MM.1S (cell line): ENCODE measurements around the gene MDFI.

Source experiments
- DNase-seq: peaks from one replicate; pipeline ENCODE4 v3.0.0-alpha.2; 2015
- H2AFZ ChIP-seq: fragments of 300-600 bp; sonication (generic); 2 replicates; pipeline ENCODE4 v1.6.0; 2016; ENCODE audit warnings: antibody characterized with exemption, low read length
- H3F3A ChIP-seq: fragments of 300-600 bp; sonication (generic); 2 replicates; pipeline ENCODE4 v1.6.1; 2016; ENCODE audit warnings: mild to moderate bottlenecking, antibody characterized with exemption, low read length, moderate library complexity, mixed read lengths; ENCODE audit not compliant: insufficient read depth
- H3K27ac ChIP-seq: fragments of 300-600 bp; sonication (generic); 2 replicates; pipeline ENCODE4 v1.5.1; 2016; ENCODE audit warnings: mild to moderate bottlenecking, low read length
- H3K27me3 ChIP-seq: fragments of 300-600 bp; sonication (generic); replicated peaks from 2 replicates; pipeline ENCODE4 v1.6.0; 2016; ENCODE audit warnings: low read length; ENCODE audit not compliant: insufficient read depth
- H3K36me3 ChIP-seq: fragments of 300-600 bp; sonication (generic); replicated peaks from 2 replicates; pipeline ENCODE4 v1.6.1; 2016; ENCODE audit warnings: mild to moderate bottlenecking, low read length, mixed read lengths; ENCODE audit not compliant: insufficient read depth
- H3K4me1 ChIP-seq: fragments of 300-600 bp; sonication (generic); 2 replicates; pipeline ENCODE4 v1.6.1; 2016; ENCODE audit warnings: low read length, mixed read lengths
- H3K4me2 ChIP-seq: fragments of 300-600 bp; sonication (generic); 2 replicates; pipeline ENCODE4 v1.6.0; 2016; ENCODE audit warnings: low read depth, low read length
- H3K4me3 ChIP-seq: fragments of 300-600 bp; sonication (generic); 2 replicates; pipeline ENCODE4 v1.5.1; 2016; ENCODE audit warnings: low read length, mixed read lengths
- H3K79me2 ChIP-seq: fragments of 300-600 bp; sonication (generic); 2 replicates; pipeline ENCODE4 v1.6.1; 2016; ENCODE audit warnings: mixed run types, low read length, mixed read lengths
- H3K9ac ChIP-seq: fragments of 300-600 bp; sonication (generic); 2 replicates; pipeline ENCODE4 v1.6.1; 2016; ENCODE audit warnings: low read length, mixed read lengths
- H3K9me2 ChIP-seq: fragments of 300-600 bp; sonication (generic); replicated peaks from 2 replicates; pipeline ENCODE4 v1.6.1; 2016; ENCODE audit warnings: mild to moderate bottlenecking, low read length, mixed read lengths; ENCODE audit not compliant: insufficient read depth
- H3K9me3 ChIP-seq: fragments of 300-600 bp; sonication (generic); replicated peaks from 2 replicates; pipeline ENCODE4 v1.6.1; 2016; ENCODE audit warnings: mild to moderate bottlenecking, low read length, mixed read lengths; ENCODE audit not compliant: insufficient read depth
- H4K20me1 ChIP-seq: fragments of 300-600 bp; sonication (generic); 2 replicates; pipeline ENCODE4 v1.6.1; 2016; ENCODE audit warnings: mild to moderate bottlenecking, low read length, moderate library complexity, mixed read lengths; ENCODE audit not compliant: insufficient read depth
- CTCF ChIP-seq: fragments of 300-600 bp; sonication (generic); IDR thresholded peaks from 2 replicates; pipeline ENCODE4 v1.5.1; 2016; ENCODE audit warnings: antibody characterized with exemption, low read length, mixed read lengths
- EZH2 ChIP-seq: fragments of 300-600 bp; sonication (generic); optimal IDR thresholded peaks from 2 replicates; pipeline ENCODE3; 2017; ENCODE audit warnings: low read depth, mild to moderate bottlenecking, antibody characterized with exemption, low read length, mixed read lengths
- EZH2phosphoT487 ChIP-seq: fragments of 300-600 bp; sonication (generic); IDR thresholded peaks from 2 replicates; pipeline ENCODE4 v1.6.1; 2018; ENCODE audit warnings: antibody characterized with exemption, low read length

The MDFI gene

GRCh38 chr6:41690541-41691330 is 52.5 kb downstream of the MDFI start:
- DNase-seq = no peak
- Histone ChIP-seq H3K4me1 (no peaks in the 10 kb centered on the region), H3K27me3 (no peaks in the 10 kb centered on the region), H3K9me3 (no peaks in the 10 kb centered on the region), H3K27ac (no peak overlapping the region), H3K9ac (no peak overlapping the region), H3K9me2 (no peaks in the 10 kb centered on the region), H4K20me1 (no peaks in the 10 kb centered on the region), H3K36me3 (no peaks in the 10 kb centered on the region), H3F3A (no peaks in the 10 kb centered on the region), H2AFZ (no peak overlapping the region), H3K4me3 (no peak overlapping the region), H3K79me2 (no peaks in the 10 kb centered on the region), H3K4me2 (no peak overlapping the region)
- TF ChIP-seq EZH2phosphoT487 (no peak), CTCF (no peak), EZH2 (no peak)

- H3K4me2 ChIP-seq = no peak overlapping the region
- H3K9me2 ChIP-seq = no peaks in the 10 kb centered on the region
- no peak overlapping the region for H3K9ac ChIP-seq
- H2AFZ ChIP-seq = no peak overlapping the region
- H3K4me1 ChIP-seq = no peaks in the 10 kb centered on the region
- H3K36me3 ChIP-seq = no peaks in the 10 kb centered on the region
- no peak overlapping the region for H3K27ac ChIP-seq
- no peaks in the 10 kb centered on the region for H3F3A ChIP-seq
- no peaks in the 10 kb centered on the region for H3K79me2 ChIP-seq
- no peak overlapping the region for H3K4me3 ChIP-seq
- H4K20me1 ChIP-seq = no peaks in the 10 kb centered on the region
- no peak for TF ChIP-seq EZH2phosphoT487
- no peaks in the 10 kb centered on the region for H3K9me3 ChIP-seq
- H3K27me3 ChIP-seq = no peaks in the 10 kb centered on the region
- DNase-seq = no peak
Measured at GRCh38 chr6:41691426-41692079, 53.3 kb downstream of the MDFI start.

- Histone ChIP-seq H2AFZ (no peak overlapping the region), H3K9ac (no peak overlapping the region), H3K27ac (no peak overlapping the region), H3K4me1 (no peaks in the 10 kb centered on the region), H3K4me3 (no peak overlapping the region), H4K20me1 (no peaks in the 10 kb centered on the region), H3K27me3 (no peaks in the 10 kb centered on the region), H3K79me2 (no peaks in the 10 kb centered on the region), H3K36me3 (no peaks in the 10 kb centered on the region), H3K9me3 (no peaks in the 10 kb centered on the region), H3K4me2 (no peak overlapping the region), H3K9me2 (no peaks in the 10 kb centered on the region), H3F3A (no peaks in the 10 kb centered on the region)
- no peak for DNase-seq
- no peak for TF ChIP-seq EZH2phosphoT487
Measured at GRCh38 chr6:41692080-41692675, 53.9 kb downstream of the MDFI start.

GRCh38 chr6:41692730-41693129 is 54.5 kb downstream of the MDFI start:
- no peaks in the 10 kb centered on the region for H3K36me3 ChIP-seq
- H3K9ac ChIP-seq = no peak overlapping the region
- TF ChIP-seq EZH2phosphoT487 (no peak), CTCF (no peak), EZH2 (no peak)
- no peaks in the 10 kb centered on the region for H4K20me1 ChIP-seq
- H3K9me2 ChIP-seq = no peaks in the 10 kb centered on the region
- no peaks in the 10 kb centered on the region for H3F3A ChIP-seq
- no peak overlapping the region for H3K4me3 ChIP-seq
- no peak overlapping the region for H3K4me2 ChIP-seq
- no peaks in the 10 kb centered on the region for H3K27me3 ChIP-seq
- no peak overlapping the region for H2AFZ ChIP-seq
- H3K27ac ChIP-seq = no peak overlapping the region
- DNase-seq = no peak
- no peaks in the 10 kb centered on the region for H3K9me3 ChIP-seq
- no peaks in the 10 kb centered on the region for H3K79me2 ChIP-seq
- no peaks in the 10 kb centered on the region for H3K4me1 ChIP-seq
